GM21381 (cell line): ENCODE results near the gene SPEG.
A peak's percentile ranks its signal among the peaks of the same experiment; 100 is the strongest.

Source experiments
- ATAC-seq: cut with Tn5 transposase; IDR thresholded peaks from one replicate; pipeline ENCODE4 v1.9.1; 2021; ENCODE audit warnings: mild to moderate bottlenecking, moderate library complexity; ENCODE audit not compliant: unreplicated experiment

SPEG gene

DNA sequence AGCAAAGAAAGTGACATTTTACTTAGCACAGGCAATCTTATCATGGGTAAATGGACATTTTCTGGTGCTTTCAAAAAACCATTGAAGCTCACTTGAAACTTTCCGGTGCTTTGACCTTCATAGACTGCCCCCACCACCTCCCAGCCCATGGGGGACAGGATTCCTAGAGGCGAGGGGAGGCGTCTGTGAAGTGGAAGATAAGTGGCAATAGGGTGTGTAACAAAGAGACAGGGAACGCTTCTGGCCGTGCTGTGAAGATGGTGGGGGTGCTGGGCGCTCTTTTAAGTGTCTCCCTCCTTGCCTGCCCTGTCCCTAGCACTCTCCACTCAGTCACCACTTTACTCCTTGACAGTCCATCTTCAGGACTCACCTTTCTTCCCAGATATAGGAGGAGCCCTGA is 40.6 kb downstream of the SPEG start:
- no peak for ATAC-seq

DNA sequence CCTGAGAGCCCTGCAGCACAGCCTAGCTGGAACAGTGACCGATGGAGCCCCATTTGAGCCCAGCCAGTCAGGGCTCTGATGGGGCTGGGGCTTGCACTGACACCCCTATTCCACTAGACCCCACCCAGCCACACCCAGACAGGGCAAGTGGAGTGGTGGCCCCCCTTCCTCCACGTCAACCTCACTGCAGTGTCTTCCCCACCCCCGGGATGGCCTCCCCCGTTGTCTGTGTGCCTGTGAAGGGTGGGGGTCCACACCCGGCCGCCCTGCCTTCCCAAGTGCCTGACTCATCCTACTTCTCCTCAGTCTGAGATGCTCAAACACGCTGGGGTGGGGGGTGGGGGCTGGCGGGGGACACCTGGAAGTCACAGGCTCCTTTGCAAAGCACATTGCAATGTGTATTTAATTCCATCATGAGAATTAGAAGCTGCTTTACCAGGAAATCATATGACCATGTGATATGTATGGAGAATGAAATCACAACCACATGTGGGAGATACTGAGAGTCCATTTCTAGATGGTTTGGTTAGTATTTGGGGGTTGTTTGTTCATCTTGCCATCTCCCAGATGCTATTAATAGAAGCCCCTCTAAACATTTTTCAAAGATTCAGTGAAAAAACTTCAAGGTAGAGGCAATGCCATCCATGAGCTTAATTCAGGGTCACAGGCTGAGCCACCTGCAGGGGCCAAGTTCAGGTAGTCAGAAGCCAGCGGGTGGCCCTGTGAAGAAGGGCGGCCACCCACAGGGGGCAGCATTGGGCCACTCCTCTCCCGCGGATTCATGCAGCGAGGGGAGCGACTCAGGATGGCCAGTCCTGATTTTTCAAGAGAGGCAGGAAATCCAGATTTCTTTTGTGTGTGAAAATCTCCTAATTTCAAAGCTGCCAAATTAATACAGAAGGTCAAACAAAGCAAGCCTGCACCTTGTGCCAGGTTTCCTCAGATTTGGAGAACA is 41.3 kb downstream of the SPEG start:
- ATAC-seq: peak; percentile 67

DNA sequence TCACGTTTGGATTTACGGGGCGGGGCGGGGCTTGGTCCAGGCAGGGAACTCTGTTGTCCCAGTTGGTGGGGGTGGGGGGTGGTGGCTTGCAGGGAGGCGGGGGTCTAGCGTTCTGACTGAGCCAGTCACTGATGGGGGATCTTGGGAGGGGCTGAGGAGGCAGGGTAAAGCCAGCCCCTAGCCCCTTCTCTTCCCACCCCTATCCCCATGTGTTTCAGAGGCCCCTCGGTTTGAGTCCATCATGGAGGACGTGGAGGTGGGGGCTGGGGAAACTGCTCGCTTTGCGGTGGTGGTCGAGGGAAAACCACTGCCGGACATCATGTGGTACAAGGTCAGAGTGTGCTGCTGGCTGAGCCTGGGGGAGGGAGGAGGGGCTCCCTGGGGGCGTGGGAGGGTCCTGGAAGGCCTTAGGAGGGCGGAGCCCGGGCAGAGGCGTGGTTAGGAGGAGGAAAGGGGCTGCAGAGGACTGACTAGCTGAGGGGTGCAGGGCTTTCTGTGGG is 42.1 kb downstream of the SPEG start:
- ATAC-seq: no peak

DNA sequence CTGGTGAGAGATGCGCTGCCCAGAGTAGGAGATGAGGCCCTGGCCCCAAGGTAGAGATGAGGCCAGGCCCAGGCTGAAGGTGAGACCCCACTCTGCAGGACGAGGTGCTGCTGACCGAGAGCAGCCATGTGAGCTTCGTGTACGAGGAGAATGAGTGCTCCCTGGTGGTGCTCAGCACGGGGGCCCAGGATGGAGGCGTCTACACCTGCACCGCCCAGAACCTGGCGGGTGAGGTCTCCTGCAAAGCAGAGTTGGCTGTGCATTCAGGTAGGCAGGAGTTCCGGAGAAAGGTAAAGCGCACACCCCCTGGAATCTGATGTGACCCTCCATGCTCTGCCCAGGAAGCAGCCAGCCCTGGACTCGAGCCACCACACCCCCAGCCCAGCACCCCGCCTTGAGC is 42.5 kb downstream of the SPEG start:
- no peak for ATAC-seq

DNA sequence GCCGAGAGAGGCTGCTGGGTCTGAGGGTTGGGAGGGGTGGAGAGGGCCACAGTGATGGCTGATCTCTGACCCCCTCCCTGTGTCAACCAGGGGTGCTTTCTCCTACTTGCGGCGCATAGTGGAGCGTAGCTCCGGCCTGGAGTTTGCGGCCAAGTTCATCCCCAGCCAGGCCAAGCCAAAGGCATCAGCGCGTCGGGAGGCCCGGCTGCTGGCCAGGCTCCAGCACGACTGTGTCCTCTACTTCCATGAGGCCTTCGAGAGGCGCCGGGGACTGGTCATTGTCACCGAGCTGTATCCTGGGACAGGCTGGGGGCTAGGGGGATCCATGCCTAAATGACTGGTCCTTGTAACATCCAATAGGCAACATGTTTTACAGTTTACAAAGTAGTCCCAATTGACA is 43.2 kb downstream of the SPEG start:
- ATAC-seq: no peak

DNA sequence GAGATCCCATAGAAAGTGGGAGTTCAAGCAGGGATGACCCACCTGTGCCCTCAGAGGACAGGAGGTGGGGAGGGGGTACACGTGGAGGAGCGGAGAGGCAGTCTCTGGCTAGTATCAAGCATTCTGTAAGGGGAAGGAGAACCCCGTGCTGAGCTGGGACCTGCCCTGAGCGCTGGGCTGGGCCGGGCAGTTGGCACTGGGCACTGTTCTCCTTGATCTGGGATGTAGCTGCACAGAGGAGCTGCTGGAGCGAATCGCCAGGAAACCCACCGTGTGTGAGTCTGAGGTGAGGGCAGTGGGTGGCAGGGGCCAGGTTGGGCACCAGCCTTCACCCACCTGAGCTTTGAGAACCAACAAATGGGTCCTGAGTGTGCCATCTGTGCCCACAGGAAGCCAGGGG is 44.3 kb downstream of the SPEG start:
- no peak for ATAC-seq

DNA sequence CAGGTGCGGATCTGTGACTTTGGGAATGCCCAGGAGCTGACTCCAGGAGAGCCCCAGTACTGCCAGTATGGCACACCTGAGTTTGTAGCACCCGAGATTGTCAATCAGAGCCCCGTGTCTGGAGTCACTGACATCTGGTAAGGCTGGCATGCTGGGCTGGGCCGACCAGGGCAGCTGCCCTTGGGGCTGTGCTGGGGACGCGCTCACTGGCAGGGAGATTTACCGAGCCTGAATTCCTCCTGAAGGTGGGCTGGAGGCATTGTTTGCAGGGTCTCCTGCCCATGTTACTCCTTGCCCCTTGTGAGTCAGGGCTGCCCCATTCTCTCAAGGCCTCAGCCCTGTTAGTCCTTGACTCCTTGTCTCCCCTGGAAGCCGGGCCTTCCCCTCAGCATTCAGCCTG is 45.4 kb downstream of the SPEG start:
- no peak for ATAC-seq

DNA sequence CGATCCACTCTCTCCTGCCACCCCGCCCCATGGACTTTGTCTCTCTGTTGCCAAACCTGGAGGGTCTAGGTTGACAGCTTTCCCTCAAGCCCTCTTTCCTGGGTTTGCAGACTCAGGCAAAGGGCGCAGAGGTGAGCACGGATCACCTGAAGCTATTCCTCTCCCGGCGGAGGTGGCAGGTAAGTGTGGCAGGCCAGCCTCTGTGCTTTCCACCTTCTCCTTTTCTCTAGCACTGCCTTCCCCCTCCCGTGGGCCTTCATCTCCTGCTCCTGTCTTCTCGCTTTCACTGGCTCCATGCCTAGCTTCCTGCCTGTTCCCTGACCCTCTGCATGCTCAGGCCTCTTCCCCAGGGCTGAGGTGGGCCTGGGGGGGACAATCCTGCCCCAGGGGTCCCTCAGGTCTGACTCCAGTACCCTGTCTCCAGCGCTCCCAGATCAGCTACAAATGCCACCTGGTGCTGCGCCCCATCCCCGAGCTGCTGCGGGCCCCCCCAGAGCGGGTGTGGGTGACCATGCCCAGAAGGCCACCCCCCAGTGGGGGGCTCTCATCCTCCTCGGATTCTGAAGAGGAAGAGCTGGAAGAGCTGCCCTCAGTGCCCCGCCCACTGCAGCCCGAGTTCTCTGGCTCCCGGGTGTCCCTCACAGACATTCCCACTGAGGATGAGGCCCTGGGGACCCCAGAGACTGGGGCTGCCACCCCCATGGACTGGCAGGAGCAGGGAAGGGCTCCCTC is 48.2 kb downstream of the SPEG start:
- no peak for ATAC-seq

DNA sequence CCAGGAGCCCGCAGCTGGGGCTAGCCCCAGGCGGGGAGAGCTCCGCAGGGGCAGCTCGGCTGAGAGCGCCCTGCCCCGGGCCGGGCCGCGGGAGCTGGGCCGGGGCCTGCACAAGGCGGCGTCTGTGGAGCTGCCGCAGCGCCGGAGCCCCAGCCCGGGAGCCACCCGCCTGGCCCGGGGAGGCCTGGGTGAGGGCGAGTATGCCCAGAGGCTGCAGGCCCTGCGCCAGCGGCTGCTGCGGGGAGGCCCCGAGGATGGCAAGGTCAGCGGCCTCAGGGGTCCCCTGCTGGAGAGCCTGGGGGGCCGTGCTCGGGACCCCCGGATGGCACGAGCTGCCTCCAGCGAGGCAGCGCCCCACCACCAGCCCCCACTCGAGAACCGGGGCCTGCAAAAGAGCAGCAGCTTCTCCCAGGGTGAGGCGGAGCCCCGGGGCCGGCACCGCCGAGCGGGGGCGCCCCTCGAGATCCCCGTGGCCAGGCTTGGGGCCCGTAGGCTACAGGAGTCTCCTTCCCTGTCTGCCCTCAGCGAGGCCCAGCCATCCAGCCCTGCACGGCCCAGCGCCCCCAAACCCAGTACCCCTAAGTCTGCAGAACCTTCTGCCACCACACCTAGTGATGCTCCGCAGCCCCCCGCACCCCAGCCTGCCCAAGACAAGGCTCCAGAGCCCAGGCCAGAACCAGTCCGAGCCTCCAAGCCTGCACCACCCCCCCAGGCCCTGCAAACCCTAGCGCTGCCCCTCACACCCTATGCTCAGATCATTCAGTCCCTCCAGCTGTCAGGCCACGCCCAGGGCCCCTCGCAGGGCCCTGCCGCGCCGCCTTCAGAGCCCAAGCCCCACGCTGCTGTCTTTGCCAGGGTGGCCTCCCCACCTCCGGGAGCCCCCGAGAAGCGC is 49.1 kb downstream of the SPEG start:
- ATAC-seq: no peak

DNA sequence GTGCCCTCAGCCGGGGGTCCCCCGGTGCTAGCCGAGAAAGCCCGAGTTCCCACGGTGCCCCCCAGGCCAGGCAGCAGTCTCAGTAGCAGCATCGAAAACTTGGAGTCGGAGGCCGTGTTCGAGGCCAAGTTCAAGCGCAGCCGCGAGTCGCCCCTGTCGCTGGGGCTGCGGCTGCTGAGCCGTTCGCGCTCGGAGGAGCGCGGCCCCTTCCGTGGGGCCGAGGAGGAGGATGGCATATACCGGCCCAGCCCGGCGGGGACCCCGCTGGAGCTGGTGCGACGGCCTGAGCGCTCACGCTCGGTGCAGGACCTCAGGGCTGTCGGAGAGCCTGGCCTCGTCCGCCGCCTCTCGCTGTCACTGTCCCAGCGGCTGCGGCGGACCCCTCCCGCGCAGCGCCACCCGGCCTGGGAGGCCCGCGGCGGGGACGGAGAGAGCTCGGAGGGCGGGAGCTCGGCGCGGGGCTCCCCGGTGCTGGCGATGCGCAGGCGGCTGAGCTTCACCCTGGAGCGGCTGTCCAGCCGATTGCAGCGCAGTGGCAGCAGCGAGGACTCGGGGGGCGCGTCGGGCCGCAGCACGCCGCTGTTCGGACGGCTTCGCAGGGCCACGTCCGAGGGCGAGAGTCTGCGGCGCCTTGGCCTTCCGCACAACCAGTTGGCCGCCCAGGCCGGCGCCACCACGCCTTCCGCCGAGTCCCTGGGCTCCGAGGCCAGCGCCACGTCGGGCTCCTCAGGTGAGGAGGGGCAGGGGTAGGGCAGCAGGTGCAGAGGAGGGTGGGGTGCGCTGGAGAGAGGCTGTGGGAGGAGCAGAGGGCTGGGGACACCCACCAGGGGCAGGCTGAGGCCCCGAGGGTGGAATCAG is 49.9 kb downstream of the SPEG start:
- no peak for ATAC-seq

DNA sequence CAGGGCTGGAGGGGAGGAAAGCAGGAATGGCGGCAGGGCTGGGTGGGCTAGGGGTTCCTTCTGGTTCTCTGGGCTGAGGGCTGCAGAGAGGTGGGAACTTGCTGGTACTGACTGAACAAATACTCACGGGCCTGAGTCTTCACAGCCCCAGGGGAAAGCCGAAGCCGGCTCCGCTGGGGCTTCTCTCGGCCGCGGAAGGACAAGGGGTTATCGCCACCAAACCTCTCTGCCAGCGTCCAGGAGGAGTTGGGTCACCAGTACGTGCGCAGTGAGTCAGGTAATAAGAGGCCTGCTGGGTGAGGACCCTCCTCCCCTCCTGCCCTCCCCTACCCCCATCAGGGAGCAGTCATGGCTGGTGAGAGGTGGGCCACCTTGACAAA is 50.5 kb downstream of the SPEG start:
- ATAC-seq: no peak

DNA sequence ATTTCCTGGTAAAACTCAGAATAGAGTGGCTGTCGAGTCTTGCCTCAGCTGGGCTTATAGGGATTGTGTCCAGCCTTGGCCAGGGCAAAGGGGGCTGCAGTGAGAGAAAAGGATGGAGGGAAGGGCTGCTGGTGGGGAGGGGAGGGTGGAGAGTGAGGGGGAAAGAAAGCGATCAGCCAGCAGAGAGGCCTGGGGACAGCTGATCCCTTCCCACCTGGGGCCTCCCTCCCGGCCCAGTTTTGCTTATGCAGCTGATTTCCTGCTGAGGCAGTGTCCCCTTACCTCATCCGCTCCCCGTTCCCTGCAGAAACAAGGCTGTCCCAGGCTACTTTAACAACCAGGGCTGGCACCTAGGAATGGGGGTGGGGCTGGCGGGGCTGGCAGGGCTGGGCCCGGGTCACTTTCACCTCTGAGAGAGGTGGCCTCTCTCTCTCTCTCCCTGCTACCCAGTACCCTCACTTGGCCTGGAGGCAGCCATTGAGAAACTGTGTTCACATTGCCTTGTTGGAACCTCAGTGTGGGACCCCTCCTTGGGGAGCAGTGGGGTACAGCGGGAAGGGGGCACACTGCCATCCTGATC is 51.8 kb downstream of the SPEG start:
- no peak for ATAC-seq

DNA sequence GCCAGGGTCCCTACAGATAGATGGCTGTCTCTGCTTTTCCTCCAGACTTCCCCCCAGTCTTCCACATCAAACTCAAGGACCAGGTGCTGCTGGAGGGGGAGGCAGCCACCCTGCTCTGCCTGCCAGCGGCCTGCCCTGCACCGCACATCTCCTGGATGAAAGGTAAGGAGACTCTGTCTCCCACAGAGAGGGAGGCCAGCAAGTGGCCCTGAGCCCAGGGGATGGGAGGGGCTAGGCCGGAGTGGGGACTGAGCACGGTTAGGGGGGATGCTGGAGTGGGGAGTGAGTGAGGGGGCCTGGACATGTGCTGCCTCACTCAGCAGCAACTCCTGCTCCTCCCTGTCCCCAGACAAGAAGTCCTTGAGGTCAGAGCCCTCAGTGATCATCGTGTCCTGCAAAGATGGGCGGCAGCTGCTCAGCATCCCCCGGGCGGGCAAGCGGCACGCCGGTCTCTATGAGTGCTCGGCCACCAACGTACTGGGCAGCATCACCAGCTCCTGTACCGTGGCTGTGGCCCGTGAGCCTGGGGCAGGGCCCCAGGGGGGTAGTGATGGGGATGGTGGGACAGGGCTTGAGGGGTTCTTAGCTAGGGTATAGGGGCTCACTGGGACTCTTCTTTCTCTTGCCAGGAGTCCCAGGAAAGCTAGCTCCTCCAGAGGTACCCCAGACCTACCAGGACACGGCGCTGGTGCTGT is 53.7 kb downstream of the SPEG start:
- ATAC-seq: no peak

DNA sequence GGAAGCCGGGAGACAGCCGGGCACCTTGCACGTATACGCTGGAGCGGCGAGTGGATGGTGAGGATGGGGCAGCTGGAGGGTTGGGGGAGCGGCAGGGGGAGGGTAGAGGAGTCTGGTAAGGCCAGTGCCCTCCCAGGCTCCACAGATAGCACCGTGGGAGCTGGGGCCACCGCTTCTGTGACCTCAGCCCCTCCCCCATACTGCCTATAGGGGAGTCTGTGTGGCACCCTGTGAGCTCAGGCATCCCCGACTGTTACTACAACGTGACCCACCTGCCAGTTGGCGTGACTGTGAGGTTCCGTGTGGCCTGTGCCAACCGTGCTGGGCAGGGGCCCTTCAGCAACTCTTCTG is 54.2 kb downstream of the SPEG start:
- no peak for ATAC-seq

DNA sequence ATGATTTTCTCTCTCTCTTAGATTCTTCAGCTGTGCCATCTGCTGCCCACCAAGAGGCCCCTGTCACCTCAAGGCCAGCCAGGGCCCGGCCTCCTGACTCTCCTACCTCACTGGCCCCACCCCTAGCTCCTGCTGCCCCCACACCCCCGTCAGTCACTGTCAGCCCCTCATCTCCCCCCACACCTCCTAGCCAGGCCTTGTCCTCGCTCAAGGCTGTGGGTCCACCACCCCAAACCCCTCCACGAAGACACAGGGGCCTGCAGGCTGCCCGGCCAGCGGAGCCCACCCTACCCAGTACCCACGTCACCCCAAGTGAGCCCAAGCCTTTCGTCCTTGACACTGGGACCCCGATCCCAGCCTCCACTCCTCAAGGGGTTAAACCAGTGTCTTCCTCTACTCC is 54.7 kb downstream of the SPEG start:
- ATAC-seq: no peak

DNA sequence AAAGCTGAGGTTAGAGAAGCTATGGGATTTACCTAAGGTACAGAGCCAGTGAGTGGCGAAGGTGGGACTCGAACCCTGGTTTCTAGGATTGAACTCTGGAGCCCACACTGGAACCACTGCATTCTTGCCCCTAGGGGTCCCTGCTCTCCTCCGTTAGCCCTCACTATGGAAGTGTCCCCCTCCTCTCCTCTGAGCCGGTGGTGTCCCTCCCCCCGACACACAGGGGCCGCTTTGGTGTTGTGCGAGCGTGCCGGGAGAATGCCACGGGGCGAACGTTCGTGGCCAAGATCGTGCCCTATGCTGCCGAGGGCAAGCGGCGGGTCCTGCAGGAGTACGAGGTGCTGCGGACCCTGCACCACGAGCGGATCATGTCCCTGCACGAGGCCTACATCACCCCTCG is 55.5 kb downstream of the SPEG start:
- ATAC-seq: no peak

DNA sequence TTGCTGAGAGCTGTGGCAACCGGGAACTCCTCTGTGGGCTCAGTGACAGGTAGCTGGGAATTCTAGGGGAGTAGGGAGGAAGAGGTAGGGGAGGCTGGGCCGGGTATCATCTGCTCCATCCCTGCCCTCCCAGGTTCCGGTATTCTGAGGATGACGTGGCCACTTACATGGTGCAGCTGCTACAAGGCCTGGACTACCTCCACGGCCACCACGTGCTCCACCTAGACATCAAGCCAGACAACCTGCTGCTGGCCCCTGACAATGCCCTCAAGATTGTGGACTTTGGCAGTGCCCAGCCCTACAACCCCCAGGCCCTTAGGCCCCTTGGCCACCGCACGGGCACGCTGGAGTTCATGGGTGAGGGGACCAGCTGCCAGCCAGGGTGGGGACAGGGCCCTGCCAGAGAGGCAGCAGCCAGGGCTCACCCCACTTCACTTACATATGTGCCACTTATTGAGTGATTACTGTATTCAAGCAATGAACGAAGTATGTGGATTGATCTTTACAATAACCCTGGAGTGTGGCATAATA is 56.0 kb downstream of the SPEG start:
- no peak for ATAC-seq

DNA sequence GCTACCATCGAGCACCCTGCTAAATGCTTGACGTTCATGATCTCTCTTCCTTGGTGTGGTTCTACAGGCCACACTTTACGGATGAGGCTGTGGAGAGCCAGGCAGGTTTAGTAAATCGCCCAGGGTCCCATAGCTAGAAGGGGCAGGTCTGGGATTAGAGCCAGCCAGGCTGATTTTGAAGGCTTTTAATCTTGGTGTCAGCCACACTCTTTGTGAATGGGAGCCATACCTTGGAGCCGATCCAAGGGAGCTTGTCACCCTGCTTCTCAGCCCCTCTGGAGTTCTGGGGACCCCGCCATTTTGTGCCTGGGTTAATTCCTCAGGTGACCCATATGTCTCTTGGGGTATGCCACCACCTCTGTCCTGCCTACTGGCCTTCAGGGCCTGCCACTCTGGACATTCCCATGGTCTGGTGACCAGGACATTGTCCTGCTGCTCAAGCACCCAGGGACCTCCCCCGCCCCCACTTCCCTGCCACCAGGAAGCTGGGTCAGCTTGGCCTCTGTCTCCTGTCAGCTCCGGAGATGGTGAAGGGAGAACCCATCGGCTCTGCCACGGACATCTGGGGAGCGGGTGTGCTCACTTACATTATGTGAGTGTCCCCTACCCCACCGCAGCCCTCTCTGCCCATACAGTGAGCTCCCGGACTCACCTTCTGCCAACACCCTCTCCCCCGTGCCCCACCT is 56.8 kb downstream of the SPEG start:
- no peak for ATAC-seq
